Fibroblast of villous mesenchyme (primary cell): ENCODE results near the gene DNER. TPM values are rescaled to one million over a fixed set of nuclear protein-coding genes. Genes with fewer than 3 reads are reported as not detected.
"Not testable (repeated sequence)": the region's sequence is repeated elsewhere in the genome, so short reads cannot be mapped to it uniquely, and the experiment has no call there.

Experiments
- DNase-seq: peaks from one replicate; pipeline ENCODE4 v3.0.0-alpha.2; 2010; ENCODE audit warnings: low read depth
- H3K4me3 ChIP-seq: 2 replicates; pipeline ENCODE4 v1.5.1; 2011; ENCODE audit warnings: low read depth, mild to moderate bottlenecking, low read length
- total RNA-seq: library from RNA; depleted of rRNA; stranded (reverse); fragments of >200 nt; gene quantifications from 2 replicates; pipeline ENCODE4 v1.2.3, GENCODE V29; 2012
- TF ChIP-seq, protein P1 (sequence below): IDR thresholded peaks from 2 replicates; pipeline ENCODE4 v1.5.1; 2012; ENCODE audit warnings: low read depth, mild to moderate bottlenecking, low read length; ENCODE audit not compliant: insufficient read depth

The DNER gene
- total RNA-seq, 1 donor = 0.86 TPM

DNA sequence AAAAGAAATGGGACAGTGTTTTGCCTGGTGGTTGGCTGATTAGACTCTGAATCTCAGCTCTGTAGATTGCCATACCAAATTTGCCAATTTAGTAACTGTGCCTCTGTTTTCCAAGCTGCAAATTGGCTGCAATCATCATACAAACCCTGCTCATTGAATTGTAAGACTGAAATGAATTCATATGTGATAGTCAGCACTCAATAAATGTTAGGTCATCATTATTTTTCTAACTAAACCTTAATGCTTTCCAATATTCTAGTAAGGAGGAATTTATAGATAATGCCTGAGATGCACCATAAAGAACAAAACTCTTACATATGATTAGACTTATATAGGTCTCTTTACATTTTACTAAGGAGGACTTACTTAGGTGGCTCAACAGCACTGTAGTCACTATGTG lies 85.3 kb downstream of the DNER start:
- no peak overlapping the region for H3K4me3 ChIP-seq
- DNase-seq = no peak
- TF ChIP-seq, protein P1, sequence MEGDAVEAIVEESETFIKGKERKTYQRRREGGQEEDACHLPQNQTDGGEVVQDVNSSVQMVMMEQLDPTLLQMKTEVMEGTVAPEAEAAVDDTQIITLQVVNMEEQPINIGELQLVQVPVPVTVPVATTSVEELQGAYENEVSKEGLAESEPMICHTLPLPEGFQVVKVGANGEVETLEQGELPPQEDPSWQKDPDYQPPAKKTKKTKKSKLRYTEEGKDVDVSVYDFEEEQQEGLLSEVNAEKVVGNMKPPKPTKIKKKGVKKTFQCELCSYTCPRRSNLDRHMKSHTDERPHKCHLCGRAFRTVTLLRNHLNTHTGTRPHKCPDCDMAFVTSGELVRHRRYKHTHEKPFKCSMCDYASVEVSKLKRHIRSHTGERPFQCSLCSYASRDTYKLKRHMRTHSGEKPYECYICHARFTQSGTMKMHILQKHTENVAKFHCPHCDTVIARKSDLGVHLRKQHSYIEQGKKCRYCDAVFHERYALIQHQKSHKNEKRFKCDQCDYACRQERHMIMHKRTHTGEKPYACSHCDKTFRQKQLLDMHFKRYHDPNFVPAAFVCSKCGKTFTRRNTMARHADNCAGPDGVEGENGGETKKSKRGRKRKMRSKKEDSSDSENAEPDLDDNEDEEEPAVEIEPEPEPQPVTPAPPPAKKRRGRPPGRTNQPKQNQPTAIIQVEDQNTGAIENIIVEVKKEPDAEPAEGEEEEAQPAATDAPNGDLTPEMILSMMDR = no peak

DNA sequence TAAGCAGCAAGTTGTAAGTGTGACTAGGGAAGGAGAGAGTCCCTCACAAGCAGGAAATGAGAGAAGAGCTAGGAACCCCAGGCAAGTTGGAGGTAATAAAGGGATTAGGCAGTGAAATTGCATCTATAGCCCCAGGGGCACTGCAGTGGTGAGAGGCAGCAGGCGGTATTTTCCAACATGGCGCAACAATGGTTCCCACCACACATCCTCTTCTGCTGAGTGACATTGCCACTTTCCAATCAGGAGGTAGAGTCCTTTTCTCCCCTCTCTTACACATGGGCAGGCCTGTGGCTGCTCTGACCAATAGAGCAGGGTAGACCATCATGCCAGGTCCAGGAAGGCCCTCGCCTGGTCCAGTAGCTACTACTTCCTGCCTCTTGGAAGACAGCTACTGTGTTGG lies 86.6 kb downstream of the DNER start:
- TF ChIP-seq, protein P1 = no peak
- no peak for DNase-seq
- H3K4me3 ChIP-seq = no peak overlapping the region

DNA sequence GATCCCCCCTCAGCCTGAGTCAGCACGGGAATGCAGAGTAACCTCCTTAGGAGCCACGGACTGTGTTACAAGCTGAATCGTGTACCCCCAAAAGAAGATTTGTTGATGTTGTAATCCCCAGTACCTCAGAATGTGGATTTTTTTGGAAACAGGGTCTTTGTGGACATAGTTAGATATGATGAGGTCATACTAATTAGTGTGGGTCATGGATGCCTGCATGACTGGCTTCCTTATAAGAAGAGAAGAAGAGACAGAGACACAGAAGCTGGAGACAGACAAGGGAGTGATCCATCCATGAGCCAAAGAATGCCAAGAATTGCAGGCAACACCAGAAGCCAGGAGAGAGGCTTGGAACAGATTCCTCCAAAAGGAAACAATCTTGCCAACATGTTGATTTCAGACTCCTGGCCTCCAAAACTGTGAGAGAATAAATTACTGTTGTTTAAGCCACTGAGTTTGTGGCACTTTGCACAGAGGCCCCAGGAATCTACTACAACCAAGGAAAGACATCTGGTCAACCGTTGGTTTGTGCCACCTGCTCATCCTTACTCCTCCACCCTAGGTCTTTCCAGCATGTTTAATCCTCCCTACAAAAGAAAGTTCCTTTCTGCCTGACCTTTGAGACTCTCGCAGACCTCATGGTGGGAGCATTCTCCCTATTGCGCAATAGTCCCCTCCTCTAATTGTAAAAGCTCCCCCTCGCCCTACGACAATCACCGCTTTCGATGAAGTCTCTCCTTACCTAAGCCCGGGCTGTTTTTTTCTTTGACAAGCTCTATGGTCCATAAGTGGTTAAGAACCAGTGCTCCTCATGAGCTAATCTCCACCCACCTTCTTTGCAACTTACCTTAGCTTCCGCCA lies 91.6 kb downstream of the DNER start:
- TF ChIP-seq, protein P1 = no peak
- DNase-seq = no peak
- H3K4me3 ChIP-seq = no peak overlapping the region

DNA sequence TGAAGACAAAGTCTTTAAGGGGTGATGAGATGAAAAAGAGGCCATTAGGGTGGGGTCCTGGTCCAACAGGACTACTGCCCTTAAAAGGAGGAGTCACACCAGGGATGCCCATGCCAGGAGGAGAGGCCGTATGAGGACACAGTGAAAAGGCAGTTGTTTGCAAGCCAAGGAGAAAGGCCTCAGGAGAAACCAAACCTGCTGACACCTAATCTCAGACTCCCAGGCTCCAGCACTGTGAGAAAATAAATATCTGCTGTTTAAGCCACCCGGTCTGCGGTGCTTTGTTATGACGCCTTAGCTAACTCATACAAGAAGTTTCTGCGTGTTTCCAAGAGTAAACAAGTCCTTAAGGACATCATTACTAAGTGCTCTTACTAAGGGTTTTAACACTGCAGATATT lies 93.6 kb downstream of the DNER start:
- no peak for DNase-seq
- TF ChIP-seq, protein P1 = no peak
- H3K4me3 ChIP-seq = no peak overlapping the region

DNA sequence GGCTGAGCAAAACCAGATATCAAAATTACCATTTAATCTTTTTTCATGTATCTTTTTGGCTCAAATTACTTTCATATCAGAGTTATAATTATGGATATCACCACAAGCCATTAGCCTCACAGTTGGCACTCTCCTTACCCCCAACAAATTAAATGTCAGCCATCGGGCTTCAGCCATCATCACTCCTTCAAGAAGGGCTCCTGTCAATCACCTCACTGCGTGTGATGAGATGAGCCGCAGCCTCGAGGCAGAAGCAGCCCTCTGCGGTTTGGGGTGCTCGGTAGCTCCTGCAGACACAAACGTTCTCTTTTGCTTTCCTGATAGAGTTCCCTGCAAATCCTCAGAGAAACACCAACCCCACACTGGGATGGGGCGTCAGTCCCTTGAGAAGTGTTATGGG lies 94.1 kb downstream of the DNER start:
- TF ChIP-seq, protein P1 = no peak
- no peak for DNase-seq
- H3K4me3 ChIP-seq = no peak overlapping the region

DNA sequence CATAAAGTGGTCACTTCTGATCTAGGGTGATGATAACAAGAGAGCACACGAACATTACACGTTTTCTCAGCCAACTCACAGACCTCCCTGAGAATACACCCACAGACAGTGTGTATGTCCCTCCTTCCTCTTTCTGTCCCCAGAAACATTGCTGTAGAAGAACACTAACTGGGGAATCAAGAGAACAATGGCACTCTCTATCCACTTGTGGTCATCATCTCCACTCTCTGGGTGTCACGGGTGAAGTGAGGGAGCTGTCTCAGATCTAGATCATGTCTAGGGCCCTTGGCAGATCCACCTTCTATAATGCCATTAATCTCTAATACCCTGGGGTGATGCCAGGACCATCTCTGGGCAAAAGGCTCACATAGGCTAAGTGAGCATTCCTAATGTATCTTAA lies 97.9 kb downstream of the DNER start:
- H3K4me3 ChIP-seq = no peak overlapping the region
- no peak for DNase-seq
- TF ChIP-seq, protein P1 = no peak

DNA sequence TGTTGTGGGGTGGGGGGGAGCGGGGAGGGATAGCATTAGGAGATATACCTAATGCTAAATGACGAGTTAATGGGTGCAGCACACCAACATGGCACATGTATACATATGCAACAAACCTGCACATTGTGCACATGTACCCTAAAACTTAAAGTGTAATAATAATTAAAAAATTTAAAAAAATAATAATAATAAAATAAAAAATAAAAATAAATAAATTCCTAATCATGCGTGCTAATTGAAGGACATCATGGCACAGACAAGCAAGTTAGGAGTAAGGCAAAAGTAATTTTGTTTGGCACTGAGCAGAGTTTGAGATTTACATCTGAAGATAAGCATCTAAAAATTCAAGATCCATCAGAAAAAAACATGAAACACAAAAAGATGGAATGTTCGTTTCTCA lies 100.3 kb downstream of the DNER start:
- H3K4me3 ChIP-seq, DNase-seq: not testable (repeated sequence)
